ENCODE data around the gene DTNBP1.

The DTNBP1 gene

GRCh38 chr6:15623276-15624116, 39.3 kb downstream of the DTNBP1 start:
- DNase-seq (ENCODE audit: low spot score): peak; percentile 52

DNA sequence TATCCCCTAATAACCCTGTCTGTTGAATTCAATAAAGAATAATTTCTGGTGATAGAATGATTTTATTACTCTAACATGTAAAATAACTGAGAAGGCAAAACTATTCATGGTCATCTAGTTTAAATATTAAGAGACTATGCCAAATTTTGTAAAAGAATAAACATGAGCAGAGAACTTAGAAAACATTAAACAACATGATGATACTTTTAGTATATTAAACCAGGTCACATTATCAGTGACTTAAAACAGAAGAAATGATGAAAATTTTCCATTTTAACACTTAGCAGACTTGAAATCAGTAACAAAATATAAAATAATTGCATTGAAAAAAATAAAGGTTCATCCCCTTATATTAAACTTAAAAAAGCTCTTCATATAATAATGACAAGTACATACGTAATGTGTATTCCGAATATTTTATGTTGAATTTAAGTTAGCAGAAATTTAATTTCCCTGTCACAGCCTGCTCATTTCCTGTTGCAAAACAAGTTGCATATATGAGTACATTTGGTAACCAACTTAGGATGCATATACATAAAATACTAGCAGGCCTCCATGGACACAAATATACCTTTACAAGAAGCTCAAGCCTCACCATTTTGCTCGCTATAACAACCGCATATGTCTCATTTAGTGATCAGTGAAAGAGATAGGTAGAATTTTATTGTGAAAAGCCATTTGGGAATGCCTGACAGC, 40.6 kb downstream of the DTNBP1 start:
- DNase-seq (ENCODE audit: low spot score): no peak

DNA sequence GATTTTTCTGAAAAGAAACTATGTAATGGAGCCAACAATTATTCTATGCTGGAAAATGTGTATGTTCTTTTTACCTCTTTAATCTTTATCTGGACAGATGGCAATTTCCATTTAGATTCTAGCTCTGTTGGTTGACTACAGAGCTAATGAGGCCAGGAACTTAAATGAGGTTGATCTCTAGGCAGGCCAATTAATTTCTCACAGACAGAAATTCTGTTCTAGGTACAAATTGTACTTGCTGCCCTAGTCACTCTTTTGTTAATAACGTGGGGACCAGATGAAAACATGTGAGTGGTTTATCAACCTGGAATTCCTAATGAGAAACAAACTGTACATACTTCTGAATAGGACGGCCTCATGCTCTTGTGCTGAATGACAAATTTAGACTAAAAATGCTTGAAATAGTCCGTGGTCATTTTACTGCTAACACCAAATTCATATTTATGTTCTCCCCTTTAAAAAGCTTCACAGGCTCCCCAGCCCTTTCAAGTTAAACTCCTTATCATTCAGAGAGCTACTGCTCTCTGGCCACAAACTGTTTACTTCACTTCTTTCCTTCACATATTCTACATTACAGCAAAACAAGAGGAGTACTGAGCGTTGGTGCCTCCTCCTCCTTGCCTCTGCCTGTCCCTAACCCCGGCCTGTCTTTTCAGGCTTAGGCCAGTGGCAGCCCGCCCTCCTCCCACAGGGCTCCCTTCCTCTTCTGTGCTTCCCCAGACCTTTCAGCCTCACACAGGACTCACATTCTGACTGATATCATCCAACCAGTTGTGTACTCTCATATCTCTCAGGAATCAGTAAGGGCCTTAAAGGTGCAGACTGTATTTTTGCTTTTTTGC, 41.4 kb downstream of the DTNBP1 start:
- DNase-seq (ENCODE audit: low spot score): no peak

DNA sequence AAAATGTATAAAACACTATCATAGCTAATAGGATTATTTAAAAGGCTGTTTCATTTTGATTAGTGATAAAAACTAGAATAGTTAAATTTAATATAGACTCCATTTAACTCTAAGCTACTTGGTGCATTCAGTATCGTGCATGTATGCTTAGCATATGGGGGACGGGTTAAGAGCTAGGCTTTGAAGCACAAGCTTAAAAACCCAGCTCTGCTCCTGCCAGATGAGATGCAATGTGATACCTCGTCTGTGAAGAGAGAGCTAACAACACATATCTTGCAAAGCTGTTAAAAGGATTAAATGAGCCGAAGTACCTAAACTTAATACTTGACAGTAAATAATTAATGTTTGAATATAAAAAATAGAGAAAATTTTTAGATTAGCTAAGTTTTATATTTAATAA, 42.2 kb downstream of the DTNBP1 start:
- DNase-seq (ENCODE audit: low spot score): no peak

- DNase-seq (ENCODE audit: low spot score): no peak
Measured at GRCh38 chr6:15619330-15619729, 43.5 kb downstream of the DTNBP1 start.

GRCh38 chr6:15618685-15619084, 44.1 kb downstream of the DTNBP1 start:
- DNase-seq (ENCODE audit: low spot score): no peak

DNA sequence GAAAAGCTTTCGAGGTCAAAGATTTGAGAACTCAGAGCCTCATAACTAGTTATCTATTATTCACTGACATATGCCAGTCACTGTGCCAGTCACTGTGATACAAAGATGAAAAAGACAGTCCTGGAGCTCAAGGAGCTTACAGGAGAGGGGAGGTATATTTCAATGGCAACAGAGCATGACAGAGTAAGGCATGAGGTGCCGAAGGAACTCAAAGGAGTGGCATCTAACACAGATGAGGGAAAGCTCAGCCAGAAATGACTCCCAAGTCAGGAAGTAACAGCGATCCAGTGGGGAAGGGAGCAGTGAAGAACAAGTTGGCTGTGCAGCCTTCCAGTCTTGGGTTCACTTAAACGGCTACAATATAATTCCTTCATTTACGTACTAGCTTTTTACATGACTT, 46.6 kb downstream of the DTNBP1 start:
- no peak for DNase-seq (ENCODE audit: low spot score)

DNA sequence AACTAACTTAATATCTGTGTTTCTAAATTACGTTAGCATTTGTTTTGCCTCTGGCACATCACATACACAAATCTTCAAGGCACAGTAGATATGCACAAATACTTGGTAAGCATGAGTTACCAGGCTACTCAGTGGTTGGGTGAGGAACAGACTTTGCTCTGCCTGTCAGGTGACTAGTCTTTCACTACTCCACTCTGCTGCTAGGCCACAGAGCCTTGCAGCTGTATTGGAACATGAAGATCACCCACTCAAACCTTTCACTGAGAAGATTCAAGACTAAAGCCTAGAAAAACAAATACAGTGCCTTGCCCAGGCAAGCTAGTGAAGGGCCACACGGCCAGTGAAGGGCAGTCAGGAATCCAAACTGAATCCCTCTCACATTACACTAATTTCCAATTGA, 47.0 kb downstream of the DTNBP1 start:
- DNase-seq (ENCODE audit: low spot score): no peak

DNA sequence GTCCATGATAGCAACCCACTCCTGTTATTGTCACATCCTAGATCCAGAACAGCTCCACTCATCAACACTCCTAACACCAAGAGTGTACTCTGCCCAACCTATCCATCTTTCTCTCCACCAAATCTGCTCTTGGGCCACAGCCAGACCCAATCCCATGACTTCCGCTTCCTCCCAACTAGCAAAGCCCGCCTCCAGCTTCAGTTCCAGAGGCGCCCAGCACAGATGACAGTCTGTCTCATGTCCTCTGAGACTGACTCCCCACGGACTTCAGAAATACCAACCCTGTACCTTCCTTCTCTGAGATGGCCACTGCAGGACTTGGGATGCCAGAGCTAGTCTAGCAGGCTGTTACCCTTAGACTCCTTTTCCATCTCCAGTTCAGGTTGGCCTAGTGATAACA, 48.6 kb downstream of the DTNBP1 start:
- DNase-seq (ENCODE audit: low spot score): no peak

- DNase-seq (ENCODE audit: low spot score): peak; percentile 87
Measured at GRCh38 chr6:15608396-15608795, 54.4 kb downstream of the DTNBP1 start.

DNA sequence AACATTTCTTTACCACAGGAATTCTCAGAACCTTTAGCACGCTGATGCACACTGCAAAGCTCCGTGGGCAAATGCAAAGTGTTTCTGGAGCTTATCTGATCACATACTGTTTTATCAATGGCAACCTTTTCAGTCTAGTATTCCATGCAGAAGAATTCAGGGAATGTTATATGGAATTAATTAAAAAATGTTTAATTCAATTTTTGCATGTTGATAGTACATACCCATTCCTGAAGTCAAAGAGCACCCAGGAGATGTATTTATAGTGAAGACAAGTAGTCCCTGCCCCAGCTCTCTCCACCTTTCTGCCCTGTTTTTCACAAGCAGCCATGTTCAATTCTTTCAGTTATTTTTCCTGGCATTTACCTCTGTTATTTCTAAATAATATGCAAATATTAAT, 55.2 kb downstream of the DTNBP1 start:
- DNase-seq (ENCODE audit: low spot score): no peak

- no peak for DNase-seq (ENCODE audit: low spot score)
Measured at GRCh38 chr6:15606347-15606746, 56.5 kb downstream of the DTNBP1 start.

DNA sequence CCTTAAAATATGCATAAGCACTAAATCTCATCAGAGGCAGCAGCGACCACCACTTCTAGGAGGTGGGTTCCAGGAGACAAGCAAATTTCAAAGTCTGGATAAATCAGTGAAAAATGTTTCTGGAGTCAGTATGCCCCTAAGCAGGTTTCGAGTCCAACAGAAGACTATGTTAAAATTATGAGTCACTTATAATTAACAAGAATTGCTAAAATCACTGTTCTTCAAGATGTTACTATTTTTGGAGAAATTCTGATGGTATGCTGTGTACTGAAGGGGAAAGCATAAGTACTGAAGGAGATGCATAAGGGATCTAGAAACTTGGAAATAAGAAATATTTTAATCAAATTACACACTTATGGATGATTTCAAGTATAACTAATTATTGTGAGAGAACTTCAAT, 58.0 kb downstream of the DTNBP1 start:
- DNase-seq (ENCODE audit: low spot score): no peak

GRCh38 chr6:15602154-15602553, 60.7 kb downstream of the DTNBP1 start:
- no peak for DNase-seq (ENCODE audit: low spot score)

DNA sequence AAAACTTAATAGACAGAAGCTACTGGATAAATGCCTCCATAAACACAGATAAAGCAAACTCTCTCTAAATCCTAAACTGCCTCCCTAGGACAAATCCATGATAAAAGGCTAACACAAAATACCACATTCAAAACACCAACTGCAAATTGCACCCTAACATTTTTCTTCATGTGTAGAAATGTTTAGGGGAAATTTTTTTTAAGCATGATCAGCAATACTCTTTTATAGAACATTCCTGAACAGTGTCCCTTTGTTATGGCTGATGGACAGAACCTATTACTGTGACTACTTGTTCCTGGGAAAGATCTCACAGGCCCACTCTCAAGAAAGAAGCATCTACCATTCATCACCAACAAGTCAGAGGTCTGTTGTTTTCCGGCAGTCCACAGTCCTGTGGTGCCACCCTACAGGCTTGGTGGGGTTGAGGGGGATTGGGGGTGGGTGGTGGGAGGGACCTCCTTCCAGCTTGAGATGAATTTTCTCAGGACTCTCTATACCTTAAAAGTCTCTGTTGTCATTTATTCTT, 64.5 kb downstream of the DTNBP1 start:
- DNase-seq (ENCODE audit: low spot score): no peak

GRCh38 chr6:15596186-15596896, 66.5 kb downstream of the DTNBP1 start:
- no peak for DNase-seq (ENCODE audit: low spot score)

- DNase-seq (ENCODE audit: low spot score): no peak
Measured at GRCh38 chr6:15595461-15596173, 67.2 kb downstream of the DTNBP1 start.

- DNase-seq (ENCODE audit: low spot score): no peak
Measured at GRCh38 chr6:15594512-15595259, 68.1 kb downstream of the DTNBP1 start.

GRCh38 chr6:15593798-15594197, 69.0 kb downstream of the DTNBP1 start:
- no peak for DNase-seq (ENCODE audit: low spot score)

DNA sequence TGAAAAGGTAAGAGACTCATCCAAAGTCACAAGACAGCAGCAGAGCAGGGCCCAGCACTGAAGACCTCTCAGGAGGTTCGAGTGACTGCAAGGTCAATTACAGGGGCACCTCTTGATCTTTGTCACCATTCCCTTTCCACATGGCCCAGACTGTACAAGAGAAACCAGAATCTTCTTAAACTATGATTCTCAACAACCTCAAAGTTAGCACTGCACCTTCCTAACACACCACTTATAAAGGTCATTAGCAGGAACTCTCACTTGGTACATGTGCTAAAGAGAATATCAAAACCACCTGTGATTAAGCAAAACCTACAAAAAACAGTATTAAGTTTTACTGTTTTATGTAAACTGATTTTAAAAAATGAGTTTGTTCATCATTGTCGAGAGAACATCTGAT, 70.2 kb downstream of the DTNBP1 start:
- DNase-seq (ENCODE audit: low spot score): no peak
